GM21737 (cell line): ENCODE data around the gene TPSB2.
"Not testable (repeated sequence)": the region's sequence is repeated elsewhere in the genome, so short reads cannot be mapped to it uniquely, and the experiment has no call there.

Source experiments
- ATAC-seq: cut with Tn5 transposase; IDR thresholded peaks from one replicate; pipeline ENCODE4 v1.9.1; 2021; ENCODE audit warnings: mild to moderate bottlenecking, moderate library complexity; ENCODE audit not compliant: unreplicated experiment

TPSB2 gene

DNA sequence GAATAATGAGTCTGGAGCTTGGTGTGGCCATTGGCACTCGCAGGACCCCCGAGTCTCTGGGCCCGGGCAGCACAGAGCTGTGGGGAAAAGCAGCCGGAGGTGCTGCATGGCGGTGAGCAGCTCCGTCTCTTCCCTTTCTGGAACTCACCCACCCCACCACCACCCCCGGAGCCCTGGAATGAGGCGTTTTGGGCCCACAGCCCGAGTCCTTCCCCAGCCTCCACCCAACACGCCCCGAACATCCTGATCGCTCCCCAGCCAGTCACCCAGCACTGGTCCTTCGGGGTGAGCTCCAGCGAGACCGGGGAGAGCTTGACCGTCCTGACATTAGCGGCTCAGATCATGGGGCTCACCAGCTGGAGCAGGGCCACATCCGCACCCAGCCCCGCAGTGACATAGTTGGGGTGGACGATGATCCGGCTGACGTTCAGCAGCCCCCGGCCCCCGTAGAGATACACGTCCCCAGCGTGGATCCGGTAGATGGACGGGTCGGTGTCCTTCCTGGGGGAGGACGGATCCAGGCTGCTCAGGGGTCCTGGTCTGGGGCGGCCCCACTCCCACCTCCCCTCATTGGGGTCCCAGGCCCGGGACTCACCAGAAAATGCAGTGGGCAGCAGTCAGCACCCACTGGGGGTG lies 32.3 kb upstream of the TPSB2 start:
- no peak for ATAC-seq

DNA sequence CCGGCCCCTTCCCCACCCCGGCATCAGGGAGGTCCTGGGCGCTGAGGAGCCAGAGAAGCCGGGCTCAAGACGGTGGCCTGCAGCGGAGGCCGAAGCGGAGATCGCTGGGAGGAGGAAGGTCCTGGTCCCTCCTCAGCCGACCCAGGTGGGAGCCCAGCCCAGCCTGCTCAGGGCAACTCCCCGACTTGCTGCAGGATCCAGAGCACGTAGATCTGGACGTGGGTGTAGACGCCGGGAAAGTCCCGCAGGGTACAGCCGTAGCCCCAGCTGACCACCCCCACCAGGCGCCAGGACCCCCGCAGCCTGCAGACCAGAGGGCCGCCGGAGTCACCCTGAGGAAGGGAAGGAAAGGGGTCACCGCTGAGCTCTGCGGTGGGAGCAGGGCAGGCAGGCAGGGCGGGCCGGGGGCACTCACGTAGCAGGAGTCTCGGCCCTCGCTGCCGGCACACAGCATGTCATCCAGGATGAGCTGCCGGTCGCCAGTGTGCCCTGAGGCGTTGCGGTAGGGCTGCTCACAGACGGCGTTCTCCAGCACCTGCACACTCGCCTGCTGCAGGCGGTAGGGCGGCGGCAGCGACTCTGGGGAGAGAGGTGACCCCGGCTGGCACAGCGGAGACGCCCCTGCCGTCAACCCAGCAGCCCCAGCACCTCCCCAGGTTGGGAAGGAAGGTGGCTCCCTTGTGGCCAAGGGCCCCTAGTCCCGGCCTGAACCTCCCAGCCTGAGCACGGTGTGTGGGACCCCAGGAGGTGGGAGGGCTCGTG lies 31.3 kb upstream of the TPSB2 start:
- no peak for ATAC-seq

DNA sequence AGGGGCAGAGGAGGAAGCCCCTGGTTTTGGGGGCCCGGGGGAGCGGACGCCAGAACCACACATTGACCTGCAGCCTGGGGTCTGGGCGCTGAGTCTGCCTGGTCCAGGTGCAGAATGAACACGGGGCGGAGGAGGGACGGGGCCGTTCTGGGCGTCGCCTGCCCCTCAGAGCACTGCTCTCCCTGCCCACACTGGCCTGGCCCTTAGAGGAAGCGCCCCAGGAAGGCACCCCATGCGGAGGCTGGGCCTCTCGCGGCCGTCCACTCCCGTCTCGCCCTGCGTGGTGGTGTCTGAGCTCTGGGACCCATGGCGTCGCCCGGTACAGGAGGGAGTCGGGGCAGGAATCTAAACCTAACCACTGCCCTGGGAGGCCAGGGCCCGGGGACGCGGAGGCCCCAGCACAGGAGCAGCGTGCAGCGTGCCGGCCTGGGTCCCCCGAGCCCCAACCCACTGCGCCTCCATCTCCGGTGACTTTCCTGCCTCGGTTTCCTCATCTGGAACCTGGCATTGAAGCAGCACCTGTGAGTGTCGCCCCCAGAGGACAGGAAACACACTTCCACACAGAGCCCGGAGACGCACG lies 30.2 kb upstream of the TPSB2 start:
- ATAC-seq = no peak

DNA sequence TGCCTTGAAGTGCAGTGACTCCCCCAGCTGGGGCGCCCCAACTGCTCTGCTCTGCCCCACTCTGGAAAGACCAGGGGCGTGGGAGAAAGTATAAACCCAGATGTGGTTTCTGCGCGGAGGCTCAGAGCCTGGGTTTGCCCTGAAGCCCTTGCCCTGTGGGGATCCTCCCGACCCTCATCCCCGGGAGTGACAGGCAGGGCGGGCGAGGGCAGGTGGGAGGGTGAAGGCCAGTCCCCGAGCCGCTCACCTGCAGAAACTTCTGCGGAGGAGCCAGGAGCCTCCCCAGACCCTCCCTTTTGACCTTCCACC lies 29.7 kb upstream of the TPSB2 start:
- ATAC-seq = no peak

DNA sequence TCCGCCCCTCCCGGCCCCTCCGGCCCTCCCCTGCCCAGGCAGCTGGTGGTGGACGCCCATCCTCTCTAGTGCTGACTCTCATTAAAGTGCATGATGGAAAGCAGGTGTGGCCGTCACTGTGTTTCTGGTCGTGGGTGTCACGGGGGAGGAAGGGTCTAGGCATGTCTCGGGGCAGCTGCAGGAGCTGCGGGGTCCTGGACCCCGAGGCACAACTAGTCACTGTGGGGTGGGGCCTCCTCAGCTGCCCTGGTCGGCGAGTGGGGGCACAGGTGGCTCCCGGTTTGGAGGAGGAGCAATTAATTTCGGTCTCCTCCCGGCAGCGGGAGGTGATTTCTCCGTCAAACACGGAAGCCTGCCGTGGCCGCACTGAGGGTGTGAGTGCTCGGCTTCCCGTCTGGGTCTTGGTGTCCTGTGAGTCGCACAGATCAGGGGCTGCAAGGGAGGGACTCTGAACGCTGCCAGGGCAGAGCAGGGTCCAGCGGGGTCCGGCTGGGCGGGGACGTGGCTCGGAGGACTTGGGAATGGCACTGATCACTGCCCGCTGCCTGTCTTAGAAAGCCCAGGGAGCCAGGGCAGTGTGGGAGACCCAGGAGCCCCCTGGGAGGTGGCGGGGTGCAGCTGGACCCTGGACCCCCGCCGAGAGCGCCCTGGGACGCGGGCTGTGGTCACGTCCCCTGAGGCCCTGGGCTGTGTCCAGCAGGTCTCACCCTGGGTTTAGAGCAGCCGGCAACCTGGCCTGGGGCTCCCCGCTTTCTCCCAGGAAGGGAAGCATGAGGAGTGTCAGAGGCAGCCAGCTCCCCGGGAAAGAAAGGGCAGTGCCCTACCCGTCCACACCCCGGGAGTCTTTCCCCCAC lies 29.1 kb upstream of the TPSB2 start:
- no peak for ATAC-seq

DNA sequence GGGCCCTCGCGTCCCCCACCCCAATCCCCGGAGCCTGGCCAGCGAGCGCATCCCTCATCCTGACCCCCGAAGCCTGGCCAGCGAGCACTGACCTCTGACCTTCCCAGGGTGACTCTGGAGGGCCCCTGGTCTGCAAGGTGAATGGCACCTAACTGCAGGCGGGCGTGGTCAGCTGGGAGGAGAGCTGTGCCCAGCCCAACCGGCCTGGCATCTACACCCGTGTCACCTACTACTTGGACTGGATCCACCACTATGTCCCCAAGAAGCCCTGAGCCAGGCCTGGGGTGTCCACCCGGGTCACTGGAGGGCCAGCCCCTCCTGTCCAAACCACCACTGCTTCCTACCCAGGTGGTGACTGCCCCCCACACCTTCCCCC lies 28.2 kb upstream of the TPSB2 start:
- no peak for ATAC-seq

DNA sequence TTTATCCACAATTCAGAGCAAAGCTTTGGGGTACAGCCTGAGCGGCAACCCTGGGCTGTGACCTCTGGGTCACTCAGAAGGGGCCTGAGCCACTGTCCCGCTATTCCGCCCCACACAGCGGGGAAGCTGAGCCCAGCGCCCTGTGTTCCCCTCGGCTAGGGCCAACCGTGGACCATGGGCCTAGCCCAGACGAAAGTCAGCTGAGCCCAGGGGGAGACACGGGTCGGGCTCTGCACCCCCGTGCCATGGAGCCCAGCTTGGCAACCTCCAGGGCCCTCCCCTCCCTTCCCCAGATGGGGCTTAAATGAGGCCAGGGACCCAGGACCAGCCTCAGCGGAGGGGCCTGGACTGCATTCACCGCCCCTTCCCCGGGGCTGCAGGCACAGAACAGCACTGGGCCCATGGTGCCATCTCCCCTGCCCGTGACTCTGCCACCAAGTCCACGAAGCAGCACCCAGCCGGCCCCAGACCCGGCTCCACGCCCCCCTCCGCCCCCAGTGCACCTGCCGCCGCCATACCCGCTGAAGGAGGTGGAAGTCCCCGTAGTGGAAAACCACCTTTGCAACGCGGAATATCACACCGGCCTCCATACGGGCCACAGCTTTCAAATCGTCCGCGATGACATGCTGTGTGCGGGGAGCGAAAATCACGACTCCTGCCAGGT lies 27.7 kb upstream of the TPSB2 start:
- no peak for ATAC-seq

DNA sequence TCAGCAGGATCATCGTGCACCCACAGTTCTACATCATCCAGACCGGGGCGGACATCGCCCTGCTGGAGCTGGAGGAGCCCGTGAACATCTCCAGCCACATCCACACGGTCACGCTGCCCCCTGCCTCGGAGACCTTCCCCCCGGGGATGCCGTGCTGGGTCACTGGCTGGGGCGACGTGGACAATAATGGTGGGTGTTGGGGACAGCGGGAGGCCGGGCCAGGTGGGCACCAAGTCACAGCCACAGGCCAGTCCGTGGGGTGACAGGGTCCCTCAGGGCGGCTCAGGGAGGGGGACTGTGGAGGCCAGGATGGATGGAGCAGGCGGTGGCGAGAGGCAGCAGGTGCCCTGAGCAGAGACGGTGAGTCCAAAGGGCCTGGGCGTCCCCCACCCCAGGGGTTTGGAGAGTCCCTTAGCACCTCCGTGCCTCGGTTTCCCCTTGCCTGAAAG lies 26.9 kb upstream of the TPSB2 start:
- no peak for ATAC-seq

DNA sequence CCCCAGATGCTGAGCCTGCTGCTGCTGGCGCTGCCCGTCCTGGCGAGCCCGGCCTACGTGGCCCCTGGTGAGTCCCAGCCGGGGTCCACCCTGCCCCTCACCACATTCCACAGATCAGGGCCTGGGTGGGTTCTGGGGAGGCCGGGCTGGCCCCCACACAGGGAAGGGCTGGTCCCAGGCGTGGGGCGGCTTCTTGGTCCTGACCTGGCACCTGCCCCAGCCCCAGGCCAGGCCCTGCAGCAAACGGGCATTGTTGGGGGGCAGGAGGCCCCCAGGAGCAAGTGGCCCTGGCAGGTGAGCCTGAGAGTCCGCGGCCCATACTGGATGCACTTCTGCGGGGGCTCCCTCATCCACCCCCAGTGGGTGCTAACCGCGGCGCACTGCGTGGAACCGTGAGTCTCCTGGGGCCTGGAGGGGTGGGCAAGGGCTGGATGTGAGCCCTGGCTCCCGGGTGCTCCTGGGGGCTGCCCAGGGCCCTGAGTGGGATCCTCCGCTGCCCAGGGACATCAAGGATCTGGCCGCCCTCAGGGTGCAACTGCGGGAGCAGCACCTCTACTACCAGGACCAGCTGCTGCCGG lies 26.4 kb upstream of the TPSB2 start:
- ATAC-seq = not testable (repeated sequence)

DNA sequence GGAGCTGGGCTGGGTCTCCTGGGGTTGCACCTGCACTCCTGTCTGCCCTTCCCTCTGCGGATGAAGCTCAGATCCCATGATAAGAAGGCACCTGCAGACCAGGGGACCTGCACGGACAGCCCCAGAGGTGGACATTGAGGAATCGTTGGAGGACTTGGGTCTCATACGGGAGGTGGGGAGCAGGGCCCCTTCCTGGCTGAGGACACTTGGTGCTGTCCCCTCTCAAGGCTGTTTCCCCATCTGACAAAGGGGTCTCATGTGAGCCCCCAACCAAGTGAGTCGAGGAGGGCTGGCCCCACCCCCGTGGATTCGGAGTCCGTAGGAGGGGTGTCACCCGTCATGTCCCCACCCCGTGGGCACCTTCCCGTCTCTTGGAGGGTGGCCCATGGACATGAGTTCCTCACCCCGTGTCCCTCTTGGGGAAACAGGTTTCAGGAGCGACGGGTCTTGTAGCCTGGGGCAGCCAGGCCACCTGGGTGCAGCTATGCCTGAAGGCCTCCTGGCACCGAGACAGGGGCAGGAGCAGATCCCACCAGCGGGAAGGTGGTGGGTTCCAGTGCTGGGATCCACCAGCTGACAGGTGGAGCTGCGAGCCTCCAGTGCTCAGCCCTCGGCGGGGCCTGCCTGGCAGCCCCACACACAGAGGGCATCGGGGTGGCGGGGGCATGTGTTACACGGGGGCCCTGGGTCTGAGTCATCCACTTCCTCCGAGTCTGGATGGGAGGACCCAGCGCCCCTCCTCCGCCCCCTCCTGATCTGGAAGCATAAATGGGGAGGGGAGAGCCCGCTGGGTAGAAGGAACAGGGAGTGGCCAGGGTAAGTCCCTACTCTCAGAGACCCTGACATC lies 25.5 kb upstream of the TPSB2 start, which contains the start of gene TPSD1:
Gene TPSD1, plus strand, starts transcription at position 794 of the 847 bp plus-strand sequence. CDS start 212 bp downstream, outside the sequence.
- not testable (repeated sequence) for ATAC-seq

DNA sequence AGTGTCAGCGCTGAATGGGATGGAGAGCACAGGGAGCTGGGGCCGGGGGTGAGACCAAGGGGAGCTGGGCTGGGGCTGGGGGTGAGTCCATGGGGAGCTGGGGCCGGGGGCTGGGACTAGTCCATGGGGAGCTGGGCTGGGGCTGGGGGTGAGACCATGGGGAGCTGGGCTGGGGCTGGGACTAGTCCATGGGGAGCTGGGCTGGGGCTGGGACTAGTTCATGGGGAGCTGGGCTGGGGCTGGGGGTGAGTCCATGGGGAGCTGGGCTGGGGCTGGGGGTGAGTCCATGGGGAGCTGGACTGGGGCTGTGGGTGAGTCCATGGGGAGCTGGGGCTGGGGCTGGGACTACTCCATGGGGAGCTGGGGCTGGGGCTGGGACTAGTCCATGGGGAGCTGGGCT lies 24.8 kb upstream of the TPSB2 start:
- ATAC-seq = not testable (repeated sequence)

DNA sequence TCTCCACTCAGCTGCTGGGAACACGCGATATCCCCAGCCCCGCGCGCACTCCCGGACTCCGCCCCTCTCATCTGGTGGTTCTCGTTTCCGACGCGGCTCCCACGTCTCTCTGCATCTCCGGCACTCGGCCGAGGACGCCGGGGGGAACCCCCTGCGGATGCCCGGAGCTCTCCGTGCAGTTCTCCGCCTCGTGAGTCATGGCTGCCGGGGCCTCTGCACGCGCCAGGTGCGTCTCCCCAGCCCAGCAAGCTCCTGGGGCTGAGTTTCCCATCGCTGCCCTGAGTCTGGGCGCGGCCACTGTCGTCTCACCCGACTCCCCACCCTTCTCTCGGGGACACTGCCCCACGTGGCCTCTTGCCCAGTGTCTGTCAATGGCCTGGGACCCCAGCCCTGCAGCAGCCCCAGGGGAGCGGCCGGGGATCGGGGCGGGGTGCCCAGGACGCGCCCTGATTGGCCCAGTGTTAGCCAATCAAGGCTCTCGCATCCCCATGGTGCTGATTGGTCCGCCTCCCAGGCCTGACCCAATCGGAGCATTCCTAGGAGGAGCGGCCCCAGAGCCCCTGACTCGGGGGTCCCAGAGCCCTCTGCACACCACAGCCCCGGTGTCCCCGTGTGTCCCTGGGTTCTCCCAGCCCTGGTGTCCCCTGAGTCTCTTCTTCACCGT lies 23.8 kb upstream of the TPSB2 start:
- not testable (repeated sequence) for ATAC-seq

DNA sequence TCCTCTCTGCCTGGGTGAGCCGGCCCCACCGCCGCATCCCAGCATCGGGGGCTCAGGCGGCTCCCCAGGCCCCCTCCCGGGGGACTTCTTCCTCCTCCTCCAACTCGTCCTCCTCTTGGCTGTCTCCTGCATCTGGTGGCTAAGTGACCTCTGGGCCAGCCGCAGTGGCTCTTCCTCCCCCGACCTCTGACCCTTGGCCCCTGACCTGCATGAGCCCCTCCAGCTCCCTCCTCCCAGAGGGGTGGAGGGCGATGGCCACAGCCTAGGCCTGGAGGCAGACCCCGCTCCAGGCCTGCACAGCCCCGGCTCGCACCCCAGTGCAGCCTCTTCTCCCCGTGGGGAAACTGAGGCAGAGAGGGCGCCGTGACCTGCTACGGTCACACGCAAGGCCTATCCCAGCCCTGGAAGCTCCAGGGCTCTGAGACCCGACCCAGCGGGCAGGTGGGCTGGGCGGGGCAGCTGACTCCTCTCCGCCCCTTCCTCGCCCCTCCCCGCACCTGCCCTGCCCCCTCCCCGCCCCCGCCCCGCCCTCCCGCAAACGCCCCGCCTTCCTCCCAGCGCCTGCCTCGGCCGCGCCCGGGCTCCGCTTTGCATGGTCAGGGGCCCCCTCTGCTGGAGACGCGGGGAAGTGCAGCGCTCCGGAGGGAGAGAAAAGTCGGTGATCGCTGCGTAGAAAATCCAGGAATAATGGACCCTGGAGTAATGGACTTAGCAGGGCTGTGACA lies 19.2 kb upstream of the TPSB2 start:
- ATAC-seq = not testable (repeated sequence)

DNA sequence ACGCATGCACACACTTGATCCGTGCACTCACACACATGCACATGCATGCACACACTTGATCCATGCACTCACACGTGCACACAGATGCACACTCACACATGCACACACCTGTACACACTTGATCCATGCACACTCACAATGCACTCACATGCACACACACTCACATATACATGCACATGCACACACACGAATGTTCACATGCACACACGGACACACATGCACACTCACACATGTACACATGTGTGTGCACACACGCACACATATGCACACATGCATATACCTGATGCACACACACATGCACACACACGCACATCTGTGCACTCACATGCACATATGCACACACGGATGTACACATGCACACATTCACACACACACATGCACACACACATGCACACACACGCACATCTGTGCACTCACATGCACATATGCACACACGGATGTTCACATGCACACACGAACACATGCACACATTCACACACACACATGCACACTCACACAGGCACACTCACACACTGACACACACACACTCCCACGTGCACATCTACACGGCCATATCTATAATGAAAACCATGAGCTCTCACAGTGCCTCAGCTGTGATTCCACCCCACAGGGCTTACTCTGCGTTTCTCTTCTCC lies 18.0 kb upstream of the TPSB2 start:
- ATAC-seq = not testable (repeated sequence)

DNA sequence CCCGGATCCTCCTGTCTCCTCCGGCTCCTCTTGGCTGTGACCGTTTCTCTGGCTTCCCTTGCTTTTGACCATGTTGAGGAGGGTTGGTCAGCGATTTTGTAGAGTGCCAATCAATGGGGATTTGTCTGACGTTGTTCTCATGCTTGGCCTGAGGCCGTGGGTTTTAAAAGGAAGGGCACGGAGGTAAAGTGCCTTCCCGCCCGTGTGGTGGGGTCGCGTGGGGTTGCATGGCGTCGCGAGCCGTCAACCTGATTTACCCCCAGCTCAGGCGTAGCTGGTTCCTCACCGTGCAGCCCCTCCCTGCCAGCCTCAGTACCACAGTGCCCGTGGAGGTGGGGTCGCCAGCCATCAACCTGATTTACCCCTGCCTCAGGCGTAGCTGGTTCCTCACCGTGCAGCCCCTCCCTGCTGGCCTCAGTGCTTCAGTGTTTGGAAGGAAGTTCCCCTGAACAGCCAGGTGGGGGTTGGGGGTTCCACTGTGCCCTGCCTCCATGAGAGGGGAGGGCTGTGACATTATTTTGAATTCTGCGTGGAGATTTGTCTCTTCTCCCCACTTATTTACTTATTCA lies 15.6 kb upstream of the TPSB2 start:
- no peak for ATAC-seq

DNA sequence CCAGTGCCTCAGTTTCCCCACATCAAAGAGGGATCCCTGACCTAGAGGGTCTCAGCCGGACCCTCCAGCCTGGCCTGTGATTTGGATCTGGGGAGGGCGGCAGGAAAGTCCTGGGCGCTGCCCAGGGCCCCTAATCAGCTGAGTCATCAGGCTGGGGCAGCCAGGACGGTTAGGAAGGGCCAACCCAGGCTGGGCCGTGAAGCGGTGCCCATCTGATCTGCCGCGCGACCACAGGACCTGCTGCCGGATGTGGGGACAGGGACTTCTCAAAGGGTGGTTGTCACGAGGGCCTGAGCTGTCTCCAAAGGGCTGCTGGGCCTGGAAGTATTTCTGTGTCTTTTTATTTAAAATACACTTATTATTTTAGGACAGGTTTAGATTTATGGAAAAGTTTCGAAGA lies 14.9 kb upstream of the TPSB2 start:
- ATAC-seq = no peak
